ENCODE measurements around the gene MARCKSL1. TPM values are rescaled to one million over a fixed set of nuclear protein-coding genes. Genes with fewer than 3 reads are reported as not detected.

The MARCKSL1 gene
- total RNA-seq, 1 donor from 2014 or later, result 132 TPM

DNA sequence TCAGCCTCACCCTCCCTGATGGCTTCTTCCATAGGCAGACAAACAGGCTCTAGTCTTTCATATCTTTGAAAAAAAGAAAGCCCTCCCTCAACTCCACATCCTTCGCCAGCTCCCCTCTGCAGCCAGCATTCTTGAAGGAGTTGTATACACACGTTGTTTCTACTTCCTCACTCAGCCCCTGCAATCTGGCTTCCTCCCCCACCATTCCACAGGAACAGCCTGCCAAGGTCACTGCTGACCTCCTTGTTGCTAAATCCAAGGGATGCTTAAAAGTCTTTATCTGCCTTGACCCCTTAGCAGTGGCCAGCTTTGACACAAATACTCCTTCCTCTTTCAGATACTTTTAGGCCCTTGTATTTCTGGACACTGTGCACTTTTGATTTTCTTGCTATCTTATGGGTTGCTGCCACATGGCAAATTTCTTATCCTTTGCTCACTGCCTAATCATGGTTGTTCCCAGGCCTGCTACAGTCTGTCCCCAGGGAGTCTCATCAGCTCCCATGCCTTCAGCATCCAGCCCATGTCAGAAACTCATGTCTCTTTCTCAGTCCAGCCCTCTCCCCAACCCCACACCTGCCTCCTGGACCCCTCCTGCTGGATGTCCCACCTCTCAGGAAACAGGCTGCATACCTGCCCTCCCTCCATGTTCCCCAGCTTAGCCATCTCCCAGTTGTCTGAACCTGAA is 18.0 kb upstream of the MARCKSL1 start:
- no peak for DNase-seq
- ATAC-seq (ENCODE audit: low read depth), result no peak
- ChIA-PET POLR2A (interaction anchor here (0.6 to 6.5 kb wide), 7 partner anchors 14 to 62 kb away, joined by 3 to 121 read pairs (median 4); partner anchors contain the start of genes BSDC1, HDAC1 and MARCKSL1), CTCF (no interaction called here)
- TF ChIP-seq, protein P1, sequence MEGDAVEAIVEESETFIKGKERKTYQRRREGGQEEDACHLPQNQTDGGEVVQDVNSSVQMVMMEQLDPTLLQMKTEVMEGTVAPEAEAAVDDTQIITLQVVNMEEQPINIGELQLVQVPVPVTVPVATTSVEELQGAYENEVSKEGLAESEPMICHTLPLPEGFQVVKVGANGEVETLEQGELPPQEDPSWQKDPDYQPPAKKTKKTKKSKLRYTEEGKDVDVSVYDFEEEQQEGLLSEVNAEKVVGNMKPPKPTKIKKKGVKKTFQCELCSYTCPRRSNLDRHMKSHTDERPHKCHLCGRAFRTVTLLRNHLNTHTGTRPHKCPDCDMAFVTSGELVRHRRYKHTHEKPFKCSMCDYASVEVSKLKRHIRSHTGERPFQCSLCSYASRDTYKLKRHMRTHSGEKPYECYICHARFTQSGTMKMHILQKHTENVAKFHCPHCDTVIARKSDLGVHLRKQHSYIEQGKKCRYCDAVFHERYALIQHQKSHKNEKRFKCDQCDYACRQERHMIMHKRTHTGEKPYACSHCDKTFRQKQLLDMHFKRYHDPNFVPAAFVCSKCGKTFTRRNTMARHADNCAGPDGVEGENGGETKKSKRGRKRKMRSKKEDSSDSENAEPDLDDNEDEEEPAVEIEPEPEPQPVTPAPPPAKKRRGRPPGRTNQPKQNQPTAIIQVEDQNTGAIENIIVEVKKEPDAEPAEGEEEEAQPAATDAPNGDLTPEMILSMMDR (IDR thresholded peaks at IDR 0.05), result no peak
- H3K4me1 Mint-ChIP-seq, result peaks cover 25% of the 10 kb centered on the region
- intact Hi-C loops (cut with micrococcal nuclease), result loop anchor here (5.0 kb wide), 1 partner anchor 62 kb away; the partner anchor contains the start of gene HDAC1
- H3K27ac Mint-ChIP-seq, result peak overlapping the region; percentile 13
- H3K4me3 Mint-ChIP-seq, result peak overlapping the region; percentile 39
- H3K9me3 Mint-ChIP-seq, result no peaks in the 10 kb centered on the region
- no peaks in the 10 kb centered on the region for H3K27me3 Mint-ChIP-seq
- no peaks in the 10 kb centered on the region for H3K36me3 Mint-ChIP-seq (ENCODE audit: low read depth)

GRCh38 chr1:32353431-32353830 is 17.4 kb upstream of the MARCKSL1 start:
- ATAC-seq (ENCODE audit: low read depth), result no peak
- H3K9me3 Mint-ChIP-seq, result no peaks in the 10 kb centered on the region
- intact Hi-C loops (cut with micrococcal nuclease), result loop anchor here (5.0 kb wide), 1 partner anchor 61 kb away; the partner anchor contains the start of gene HDAC1
- POLR2A ChIA-PET, result interaction anchor here (0.6 to 6.5 kb wide), 6 partner anchors 7 to 62 kb away, joined by 3 to 121 read pairs (median 4); partner anchors contain the start of genes BSDC1, FAM229A, HDAC1 and MARCKSL1
- H3K36me3 Mint-ChIP-seq (ENCODE audit: low read depth), result no peaks in the 10 kb centered on the region
- H3K27ac Mint-ChIP-seq, result no peak overlapping the region
- CTCF ChIA-PET, result interaction anchor here (1.2 kb wide), 1 partner anchor 113 kb away, joined by 4 read pairs; no protein-coding TSS in a partner anchor
- H3K27me3 Mint-ChIP-seq, result no peaks in the 10 kb centered on the region
- H3K4me3 Mint-ChIP-seq, result peak overlapping the region; percentile 44
- H3K4me1 Mint-ChIP-seq, result peaks cover 27% of the 10 kb centered on the region
- TF ChIP-seq, protein P1 (IDR thresholded peaks at IDR 0.05), result no peak
- no peak for DNase-seq

- Mint-ChIP-seq H3K4me3 (peak overlapping the region; percentile 66), H3K9me3 (no peaks in the 10 kb centered on the region), H3K36me3 (ENCODE audit: low read depth) (no peaks in the 10 kb centered on the region), H3K27ac (no peak overlapping the region), H3K4me1 (peaks cover 24% of the 10 kb centered on the region), H3K27me3 (no peaks in the 10 kb centered on the region)
- intact Hi-C loops (cut with micrococcal nuclease), result loop anchor here (5.0 kb wide), 1 partner anchor 61 kb away; the partner anchor contains the start of gene HDAC1
- TF ChIP-seq, protein P1 (IDR thresholded peaks at IDR 0.05), result no peak
- ChIA-PET POLR2A (interaction anchor here (0.7 to 6.5 kb wide), 8 partner anchors 8 to 105 kb away, joined by 3 to 121 read pairs (median 3); partner anchors contain the start of genes FAM229A and MARCKSL1), CTCF (interaction anchor here (1.2 kb wide), 1 partner anchor 112 kb away, joined by 4 read pairs; no protein-coding TSS in a partner anchor)
- ATAC-seq (ENCODE audit: low read depth) (no peak), DNase-seq (no peak)
Observed at GRCh38 chr1:32352831-32353383, 16.9 kb upstream of the MARCKSL1 start.

DNA sequence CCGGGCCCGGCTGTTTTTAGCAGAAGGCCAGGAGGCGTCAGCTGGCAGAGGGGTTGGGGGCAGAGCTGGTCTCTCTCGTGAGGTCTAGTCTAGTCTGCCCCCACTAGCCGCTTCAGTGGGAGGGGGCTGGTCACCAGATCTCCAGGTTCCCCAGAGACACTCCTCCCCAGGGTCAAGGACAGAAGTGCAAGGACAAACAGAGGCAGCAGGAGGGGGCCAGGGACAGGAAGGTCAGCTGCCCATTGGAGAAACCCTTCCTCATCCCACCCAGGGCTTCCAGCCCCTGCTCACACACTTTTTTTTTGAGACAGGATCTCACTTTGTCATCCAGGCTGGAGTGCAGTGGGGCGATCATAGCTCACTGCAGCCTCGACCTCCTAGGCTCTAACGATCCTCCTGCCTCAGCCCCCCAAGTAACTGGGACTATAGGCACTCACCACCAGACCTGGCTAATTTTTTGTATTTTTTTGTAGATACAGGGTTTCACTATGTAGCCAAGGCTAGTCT is 16.3 kb upstream of the MARCKSL1 start:
- ATAC-seq (ENCODE audit: low read depth), result no peak
- intact Hi-C loops (cut with micrococcal nuclease), result loop anchor here (5.0 kb wide), 1 partner anchor 60 kb away; the partner anchor contains the start of gene HDAC1
- peaks cover 22% of the 10 kb centered on the region for H3K4me1 Mint-ChIP-seq
- TF ChIP-seq, protein P1 (IDR thresholded peaks at IDR 0.05), result no peak
- ChIA-PET POLR2A (interaction anchor here (0.7 to 6.5 kb wide), 12 partner anchors 8 to 299 kb away, joined by 3 to 121 read pairs (median 8); partner anchors contain the start of genes BSDC1, FAM229A, MARCKSL1 and RBBP4), CTCF (interaction anchor here (1.2 kb wide), 2 partner anchors 112 to 136 kb away, joined by 3 to 4 read pairs; no protein-coding TSS in a partner anchor)
- no peaks in the 10 kb centered on the region for H3K9me3 Mint-ChIP-seq
- H3K36me3 Mint-ChIP-seq (ENCODE audit: low read depth), result no peaks in the 10 kb centered on the region
- DNase-seq, result no peak
- H3K4me3 Mint-ChIP-seq, result peak overlapping the region; percentile 66
- no peaks in the 10 kb centered on the region for H3K27me3 Mint-ChIP-seq
- H3K27ac Mint-ChIP-seq, result peak overlapping the region; percentile 66

All from activated B cell treated with CpG ODN at 0.5 μM for 24 hours (primary cell).